Measurements from ENCODE around the gene IQGAP3. TPM values are rescaled to one million over a fixed set of nuclear protein-coding genes. Genes with fewer than 3 reads are reported as not detected.

The IQGAP3 gene
- total and polyA plus RNA-seq, 12 donors, result 0.07 to 3.8 (median 0.23) TPM

GRCh38 chr1:156559797-156560385 lies 12.5 kb downstream of the IQGAP3 start:
- H3K27me3 ChIP-seq, result no peaks in the 10 kb centered on the region
- peaks cover 0 to 4% (median 0%) of the 10 kb centered on the region in 9 donors for H3K4me1 ChIP-seq
- no peaks in the 10 kb centered on the region for H3K9me3 ChIP-seq
- intact Hi-C loops (cut with DNase I), result no loop called here
- H3K4me3 ChIP-seq, result no peak overlapping the region
- H3K27ac ChIP-seq, result no peak overlapping the region
- TF ChIP-seq, protein P1, sequence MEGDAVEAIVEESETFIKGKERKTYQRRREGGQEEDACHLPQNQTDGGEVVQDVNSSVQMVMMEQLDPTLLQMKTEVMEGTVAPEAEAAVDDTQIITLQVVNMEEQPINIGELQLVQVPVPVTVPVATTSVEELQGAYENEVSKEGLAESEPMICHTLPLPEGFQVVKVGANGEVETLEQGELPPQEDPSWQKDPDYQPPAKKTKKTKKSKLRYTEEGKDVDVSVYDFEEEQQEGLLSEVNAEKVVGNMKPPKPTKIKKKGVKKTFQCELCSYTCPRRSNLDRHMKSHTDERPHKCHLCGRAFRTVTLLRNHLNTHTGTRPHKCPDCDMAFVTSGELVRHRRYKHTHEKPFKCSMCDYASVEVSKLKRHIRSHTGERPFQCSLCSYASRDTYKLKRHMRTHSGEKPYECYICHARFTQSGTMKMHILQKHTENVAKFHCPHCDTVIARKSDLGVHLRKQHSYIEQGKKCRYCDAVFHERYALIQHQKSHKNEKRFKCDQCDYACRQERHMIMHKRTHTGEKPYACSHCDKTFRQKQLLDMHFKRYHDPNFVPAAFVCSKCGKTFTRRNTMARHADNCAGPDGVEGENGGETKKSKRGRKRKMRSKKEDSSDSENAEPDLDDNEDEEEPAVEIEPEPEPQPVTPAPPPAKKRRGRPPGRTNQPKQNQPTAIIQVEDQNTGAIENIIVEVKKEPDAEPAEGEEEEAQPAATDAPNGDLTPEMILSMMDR (IDR thresholded peaks at IDR 0.05), result no peak
- DNase-seq (no peak), ATAC-seq (no peak)
- H3K36me3 ChIP-seq, result peaks cover 0 to 33% (median 0%) of the 10 kb centered on the region in 9 donors
- 73 to 75% methylated on average over 5 of the region's 5 CpGs for WGBS, 2 donors

GRCh38 chr1:156559086-156559796 lies 13.1 kb downstream of the IQGAP3 start:
- H3K9me3 ChIP-seq, result no peaks in the 10 kb centered on the region
- H3K4me1 ChIP-seq, result peaks cover 0 to 4% (median 0%) of the 10 kb centered on the region in 9 donors
- intact Hi-C loops (cut with DNase I), result no loop called here
- WGBS, 2 donors, result 79 to 82% methylated on average over 7 of the region's 8 CpGs
- ATAC-seq (no peak), DNase-seq (no peak)
- TF ChIP-seq, protein P1 (IDR thresholded peaks at IDR 0.05), result no peak
- H3K27ac ChIP-seq, result no peak overlapping the region
- peaks cover 0 to 38% (median 0%) of the 10 kb centered on the region in 9 donors for H3K36me3 ChIP-seq
- no peaks in the 10 kb centered on the region for H3K27me3 ChIP-seq
- H3K4me3 ChIP-seq, result no peak overlapping the region

DNA sequence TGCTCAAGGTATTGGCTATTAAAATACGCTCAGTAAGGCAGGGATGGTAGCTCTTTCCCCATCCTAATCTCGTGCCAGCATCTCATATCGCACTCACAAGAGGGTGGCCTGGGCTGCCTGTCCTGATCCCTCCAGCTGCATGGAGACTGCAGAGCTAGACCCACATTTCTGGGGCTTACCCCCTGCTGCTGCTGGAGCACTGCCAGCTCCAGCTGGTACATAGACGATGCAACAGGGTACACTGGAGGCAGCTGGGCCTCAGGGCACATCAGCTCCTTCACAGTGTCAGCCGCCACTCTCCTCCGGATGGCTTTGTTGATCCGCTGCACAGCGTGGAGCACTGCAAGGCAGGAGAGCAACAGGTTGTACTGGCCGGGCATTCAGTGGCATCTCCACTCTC lies 16.0 kb downstream of the IQGAP3 start:
- H3K4me1 ChIP-seq, result peaks cover 0 to 9% (median 0%) of the 10 kb centered on the region in 9 donors
- WGBS, 2 donors, result 87% methylated on average over 9 of the region's 9 CpGs
- TF ChIP-seq, protein P1 (IDR thresholded peaks at IDR 0.05), result no peak
- no peak overlapping the region for H3K27ac ChIP-seq
- H3K36me3 ChIP-seq, result peaks cover 0 to 38% (median 0%) of the 10 kb centered on the region in 9 donors
- ATAC-seq (no peak), DNase-seq (no peak)
- H3K9me3 ChIP-seq, result no peaks in the 10 kb centered on the region
- H3K4me3 ChIP-seq, result no peak overlapping the region
- no peaks in the 10 kb centered on the region for H3K27me3 ChIP-seq
- intact Hi-C loops (cut with DNase I), result no loop called here

DNA sequence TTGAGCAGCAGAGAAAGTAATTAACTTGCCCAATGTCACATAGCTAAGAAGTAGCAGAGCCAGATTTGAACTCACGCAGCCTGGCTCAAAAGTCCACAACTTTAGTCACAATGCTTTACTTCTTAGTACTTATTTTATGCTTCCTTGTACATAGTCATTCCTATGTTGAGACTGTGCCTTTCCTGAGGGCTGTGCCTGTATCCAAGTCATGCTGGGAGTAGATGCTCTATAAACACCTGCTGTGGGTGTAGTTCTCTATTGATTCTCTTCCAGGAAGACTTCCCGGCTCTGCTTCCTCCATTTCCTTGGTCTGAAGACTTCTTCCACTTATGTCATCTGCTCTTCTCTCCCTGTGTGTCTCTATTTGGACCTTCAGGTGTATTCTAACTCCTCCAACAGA lies 16.6 kb downstream of the IQGAP3 start:
- WGBS, 2 donors, result 57 to 98% methylated on average over 2 of the region's 2 CpGs
- intact Hi-C loops (cut with DNase I), result no loop called here
- DNase-seq, result no peak
- TF ChIP-seq, protein P1 (IDR thresholded peaks at IDR 0.05), result no peak
- peaks cover 0 to 9% (median 0%) of the 10 kb centered on the region in 9 donors for H3K4me1 ChIP-seq
- no peaks in the 10 kb centered on the region for H3K27me3 ChIP-seq
- no peak overlapping the region for H3K4me3 ChIP-seq
- no peaks in the 10 kb centered on the region for H3K9me3 ChIP-seq
- peaks cover 0 to 35% (median 0%) of the 10 kb centered on the region in 9 donors for H3K36me3 ChIP-seq
- no peak for ATAC-seq
- H3K27ac ChIP-seq, result no peak overlapping the region
